T-cell (primary cell): ENCODE results near the gene SPATS2L. TPM values are rescaled to one million over a fixed set of nuclear protein-coding genes. Genes with fewer than 3 reads are reported as not detected.

Experiments
- ATAC-seq, 4 experiments: fragments of 200-7000 bp in 3 of 4; fragments of 150-1000 bp in 1 of 4; cut with Tn5 transposase; replicated peaks in 1 of 4; 1 replicate in 3 of 4; 2 replicates in 1 of 4; pipeline ENCODE4 v1.10.0; 2021; ENCODE audit warnings: moderate library complexity in 3 of 4, mild to moderate bottlenecking in 2 of 4, moderate number of reproducible peaks in 1 of 4
- CTCF ChIA-PET, 2 donors: fragments of 300-600 bp; sonication (Branson Sonifier 250); formaldehyde crosslinking; loops; one replicate each; lab custom pipeline; 2022; ENCODE audit warnings: antibody characterized with exemption in 2 of 2; lab: Charles Lee
- POLR2A ChIA-PET, 2 donors: fragments of 300-600 bp; sonication (Branson Sonifier 250); formaldehyde crosslinking; loops; one replicate each; lab custom pipeline; 2022; ENCODE audit warnings: antibody characterized with exemption in 2 of 2; lab: Charles Lee
- DNase-seq, 35 experiments: peaks; one replicate each; pipeline versions ENCODE4 v3.0.0 to v3.0.0-alpha.2; 2013 to 2023
- H3K27ac ChIP-seq: one replicate; pipeline ENCODE4 v1.5.1; 2013; ENCODE audit warnings: low read length
- H3K27me3 ChIP-seq, 2 experiments: replicated peaks in 1 of 2; 1 replicate in 1 of 2; 2 replicates in 1 of 2; pipeline versions ENCODE4 v1.6.1 to v1.7.0; 2013; ENCODE audit warnings: low read length in 1 of 2, mixed read lengths in 1 of 2; ENCODE audit not compliant: control insufficient read depth in 2 of 2, insufficient read depth in 2 of 2; ENCODE audit errors: extremely low read depth in 1 of 2
- H3K36me3 ChIP-seq, 2 donors: 1 replicate in 1 of 2; 2 replicates in 1 of 2; pipeline versions ENCODE4 v1.6.1 to v1.7.0; 2013; ENCODE audit warnings: low read length in 1 of 2; ENCODE audit not compliant: control insufficient read depth in 2 of 2, insufficient read depth in 1 of 2; ENCODE audit errors: extremely low read depth in 1 of 2
- H3K4me1 ChIP-seq, 2 experiments: 1 replicate in 1 of 2; 2 replicates in 1 of 2; pipeline versions ENCODE4 v1.6.1 to v1.7.0; 2013; ENCODE audit warnings: low read length in 2 of 2, mixed read lengths in 1 of 2; ENCODE audit not compliant: insufficient read depth in 2 of 2, control insufficient read depth in 1 of 2; ENCODE audit errors: extremely low read depth in 1 of 2
- H3K4me3 ChIP-seq, 2 donors: 1 replicate in 1 of 2; 2 replicates in 1 of 2; pipeline versions ENCODE4 v1.5.1 to v1.7.0; 2013; ENCODE audit warnings: mild to moderate bottlenecking in 2 of 2, low read length in 1 of 2, moderate library complexity in 1 of 2; ENCODE audit not compliant: control insufficient read depth in 1 of 2; ENCODE audit errors: extremely low read depth in 1 of 2
- H3K9me3 ChIP-seq: 2 replicates; pipeline ENCODE4 v1.7.0; 2013
- H3K27ac Mint-ChIP-seq, 2 donors: one replicate each; pipeline ENCODE4 v1.8.0; 2020 to 2021; ENCODE audit warnings: mild to moderate bottlenecking in 2 of 2, mixed read lengths in 2 of 2
- H3K27me3 Mint-ChIP-seq, 2 donors: one replicate each; pipeline ENCODE4 v1.8.0; 2021 to 2022; ENCODE audit warnings: mixed read lengths in 2 of 2
- H3K36me3 Mint-ChIP-seq: one replicate; pipeline ENCODE4 v1.8.0; 2021; ENCODE audit warnings: mixed read lengths
- H3K4me1 Mint-ChIP-seq, 3 donors: one replicate each; pipeline ENCODE4 v1.8.0; 2020 to 2022; ENCODE audit warnings: mixed read lengths in 3 of 3, mild to moderate bottlenecking in 1 of 3
- H3K4me3 Mint-ChIP-seq, 3 donors: one replicate each; pipeline ENCODE4 v1.8.0; 2020 to 2022; ENCODE audit warnings: mild to moderate bottlenecking in 3 of 3, mixed read lengths in 3 of 3, moderate library complexity in 3 of 3
- H3K9me3 Mint-ChIP-seq, 3 donors: one replicate each; pipeline ENCODE4 v1.8.0; 2020 to 2022; ENCODE audit warnings: mixed read lengths in 3 of 3
- WGBS: methylation state at CpG from one replicate; pipeline ENCODE4 v1.1.5; 2013; ENCODE audit warnings: missing lambda C conversion rate; ENCODE audit not compliant: insufficient coverage; 5-methylcytosine and 5-hydroxymethylcytosine counted together
- total RNA-seq, 35 experiments: library from RNA in 6 of 35; stranded (reverse) in 6 of 35; fragments of 120-200 nt in 1 of 35; gene quantifications; one replicate each; pipeline versions ENCODE4 v1.2.1 to v1.2.4 and lab custom pipeline; 2013 to 2026

Gene SPATS2L
- total RNA-seq, 5 donors from 2014 or later (not counting 1 experiment from before 2014, with no cell fraction given), result 5.4 to 9.3 (median 5.9) TPM

- H3K36me3 ChIP-seq, result no peaks in the 10 kb centered on the region
- no peak overlapping the region for H3K4me3 ChIP-seq
- no peaks in the 10 kb centered on the region for H3K9me3 ChIP-seq
- Mint-ChIP-seq H3K4me3 (no peak overlapping the region), H3K27ac (peak overlapping the region; percentile 0 to 12), H3K27me3 (no peaks in the 10 kb centered on the region), H3K4me1 (peaks cover 54 to 66% (median 64%) of the 10 kb centered on the region in 3 donors), H3K9me3 (no peaks in the 10 kb centered on the region), H3K36me3 (no peaks in the 10 kb centered on the region)
- ATAC-seq (no peak), DNase-seq (no peak)
- 100% methylated on average over 3 of the region's 5 CpGs for WGBS
- H3K27me3 ChIP-seq, result no peaks in the 10 kb centered on the region
- ChIA-PET POLR2A (no interaction called here), CTCF (interaction anchor here in 1 of 2 donors (1.0 kb wide), 1 partner anchor 139 kb away, joined by 3 read pairs; no protein-coding TSS in a partner anchor)
- H3K4me1 ChIP-seq, result peaks cover 21% of the 10 kb centered on the region in 2 experiments
- H3K27ac ChIP-seq, result no peak overlapping the region
Observed at GRCh38 chr2:200377355-200378336, 71.2 kb downstream of the SPATS2L start.

GRCh38 chr2:200378652-200379290 lies 72.3 kb downstream of the SPATS2L start:
- ChIA-PET POLR2A (no interaction called here), CTCF (interaction anchor here (1.0 kb wide), 2 partner anchors 85 to 140 kb away, joined by 3 read pairs; no protein-coding TSS in a partner anchor)
- H3K27ac Mint-ChIP-seq, result no peak overlapping the region
- Histone ChIP-seq H3K4me1 (peaks cover 24 to 25% of the 10 kb centered on the region in 2 experiments), H3K27me3 (no peaks in the 10 kb centered on the region), H3K4me3 (no peak overlapping the region), H3K27ac (no peak overlapping the region), H3K9me3 (no peaks in the 10 kb centered on the region), H3K36me3 (no peaks in the 10 kb centered on the region)
- H3K4me1 Mint-ChIP-seq, result peaks cover 54 to 66% (median 65%) of the 10 kb centered on the region in 3 donors
- H3K36me3 Mint-ChIP-seq, result no peaks in the 10 kb centered on the region
- no peak overlapping the region for H3K4me3 Mint-ChIP-seq
- ATAC-seq (no peak), DNase-seq (no peak)
- H3K9me3 Mint-ChIP-seq, result no peaks in the 10 kb centered on the region
- WGBS, result 100% methylated on average over 1 of the region's 7 CpGs
- H3K27me3 Mint-ChIP-seq, result no peaks in the 10 kb centered on the region

DNA sequence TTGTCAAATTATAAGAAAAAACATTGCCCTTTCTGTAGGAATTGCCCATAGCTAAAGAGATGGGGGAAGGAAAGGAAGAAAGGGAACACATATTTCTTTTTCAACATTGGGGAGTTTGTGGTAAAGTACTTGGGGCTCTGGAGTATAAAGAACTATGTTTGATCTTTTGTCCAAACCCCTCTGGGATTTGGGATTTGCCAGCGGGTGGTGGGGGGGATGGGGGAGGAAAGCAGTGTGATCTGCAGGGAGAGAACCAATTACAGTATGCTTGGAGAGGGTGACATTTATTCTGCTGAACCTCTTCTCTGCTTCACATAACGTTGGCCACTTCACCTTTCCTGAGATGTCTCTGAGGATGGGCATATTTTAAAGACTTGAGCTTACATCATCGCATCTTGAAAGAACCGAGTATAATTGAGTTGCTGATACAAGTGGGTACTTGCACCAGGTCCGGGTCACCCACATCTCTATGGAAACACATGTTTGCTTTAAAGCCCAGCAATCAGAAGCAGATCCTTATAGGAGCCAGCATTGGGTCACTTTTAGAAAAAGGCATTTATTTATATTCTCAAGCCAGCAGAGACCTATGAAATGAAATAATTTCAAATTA lies 73.1 kb downstream of the SPATS2L start:
- Mint-ChIP-seq H3K27me3 (no peaks in the 10 kb centered on the region), H3K9me3 (no peaks in the 10 kb centered on the region), H3K4me1 (peaks cover 48 to 59% (median 58%) of the 10 kb centered on the region in 3 donors), H3K27ac (peak overlapping the region in 1 of 2 donors; percentile 1), H3K36me3 (no peaks in the 10 kb centered on the region), H3K4me3 (no peak overlapping the region)
- DNase-seq, result no peak
- no peaks in the 10 kb centered on the region for H3K36me3 ChIP-seq
- H3K4me1 ChIP-seq, result peaks cover 19 to 21% of the 10 kb centered on the region in 2 experiments
- ChIA-PET CTCF (interaction anchor here in 1 of 2 donors (0.6 to 1.0 kb wide), 2 partner anchors 85 to 738 kb away, joined by 3 to 6 read pairs; no protein-coding TSS in a partner anchor), POLR2A (no interaction called here)
- no peak for ATAC-seq
- no peak overlapping the region for H3K4me3 ChIP-seq
- no peaks in the 10 kb centered on the region for H3K27me3 ChIP-seq
- no peak overlapping the region for H3K27ac ChIP-seq
- no CpG with 5 or more reads among the region's 5 CpGs for WGBS
- H3K9me3 ChIP-seq, result no peaks in the 10 kb centered on the region

DNA sequence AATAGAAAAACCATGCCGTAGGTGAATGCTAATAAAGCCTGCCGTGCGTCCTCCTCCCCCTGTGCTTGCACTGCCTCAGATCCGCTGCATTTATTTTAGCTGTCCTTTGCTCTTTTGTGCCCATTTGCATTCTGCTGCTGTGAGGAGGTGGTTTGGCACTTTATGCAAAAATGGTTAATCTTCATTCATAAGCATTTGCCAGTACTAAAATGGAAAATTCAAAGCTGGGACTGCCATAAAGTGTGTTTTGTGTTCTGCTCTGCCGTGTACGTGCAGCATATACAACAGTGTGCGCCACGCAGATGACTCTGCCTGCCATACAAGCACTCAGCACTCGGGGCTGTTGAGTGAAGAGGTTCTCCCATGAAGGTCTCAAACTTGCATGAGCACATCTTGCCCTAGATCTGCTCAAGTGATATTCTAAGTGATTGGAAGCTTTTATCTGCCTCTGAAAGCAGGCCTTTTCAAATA lies 73.6 kb downstream of the SPATS2L start:
- Mint-ChIP-seq H3K4me3 (no peak overlapping the region), H3K27ac (peak overlapping the region; percentile 61 to 81), H3K36me3 (no peaks in the 10 kb centered on the region), H3K4me1 (peaks cover 43 to 56% (median 53%) of the 10 kb centered on the region in 3 donors), H3K9me3 (no peaks in the 10 kb centered on the region), H3K27me3 (no peaks in the 10 kb centered on the region)
- Histone ChIP-seq H3K9me3 (no peaks in the 10 kb centered on the region), H3K36me3 (no peaks in the 10 kb centered on the region), H3K27me3 (no peaks in the 10 kb centered on the region), H3K27ac (no peak overlapping the region), H3K4me3 (no peak overlapping the region), H3K4me1 (peaks cover 15 to 17% of the 10 kb centered on the region in 2 experiments)
- 75% methylated on average over 7 of the region's 9 CpGs for WGBS
- no peak for DNase-seq
- CTCF ChIA-PET, result no interaction called here
- ATAC-seq, result peak in 1 of 4 experiments; percentile 37
- POLR2A ChIA-PET, result no interaction called here

DNA sequence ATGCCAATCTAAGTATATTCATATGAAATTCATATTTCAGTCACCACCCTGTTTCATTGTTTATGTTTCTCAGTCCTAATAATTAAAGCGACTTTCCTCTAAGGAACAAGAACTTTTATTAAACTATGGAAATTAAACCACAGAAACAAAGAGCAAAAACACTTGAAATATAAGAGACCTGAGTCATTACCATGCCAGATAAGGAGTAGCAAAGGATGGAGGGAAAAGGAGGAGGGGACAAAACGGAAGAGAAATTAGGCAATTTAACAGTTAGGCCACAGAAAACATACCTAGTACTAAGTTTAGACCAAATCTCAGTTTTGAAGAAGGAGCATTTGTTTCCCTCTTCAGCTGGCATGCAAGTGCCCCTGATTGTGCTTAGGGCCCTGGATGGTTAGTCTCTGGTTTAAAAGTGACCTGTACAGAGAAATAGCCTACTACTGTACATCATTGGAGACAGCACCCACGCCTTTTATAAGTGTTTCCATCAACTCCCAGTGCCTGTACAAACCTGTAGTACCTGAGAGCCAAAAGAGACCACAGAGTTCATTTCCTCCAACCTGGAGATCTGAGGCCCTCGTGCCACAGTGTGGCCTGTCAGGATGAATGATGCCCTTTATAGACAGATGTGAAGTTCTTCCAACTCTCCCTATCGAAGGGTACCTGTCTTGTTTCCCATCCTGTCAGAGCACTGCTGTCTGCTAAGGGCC lies 74.5 kb downstream of the SPATS2L start:
- H3K4me3 Mint-ChIP-seq, result no peak overlapping the region
- POLR2A ChIA-PET, result no interaction called here
- H3K27me3 Mint-ChIP-seq, result no peaks in the 10 kb centered on the region

More for the DNA sequence above, 74.5 kb downstream of the SPATS2L start:
- DNase-seq (no peak), ATAC-seq (no peak)
- Mint-ChIP-seq H3K36me3 (no peaks in the 10 kb centered on the region), H3K27ac (peak overlapping the region; percentile 61 to 81), H3K9me3 (no peaks in the 10 kb centered on the region), H3K4me1 (peaks cover 34 to 49% (median 45%) of the 10 kb centered on the region in 3 donors)
- H3K27ac ChIP-seq, result no peak overlapping the region
- H3K36me3 ChIP-seq, result no peaks in the 10 kb centered on the region
- no peaks in the 10 kb centered on the region for H3K27me3 ChIP-seq
- peaks cover 10 to 12% of the 10 kb centered on the region in 2 experiments for H3K4me1 ChIP-seq
- CTCF ChIA-PET, result no interaction called here
- no peaks in the 10 kb centered on the region for H3K9me3 ChIP-seq
- no CpG with 5 or more reads among the region's 5 CpGs for WGBS
- no peak overlapping the region for H3K4me3 ChIP-seq
